ENCODE measurements around the gene TRH. TPM values are rescaled to one million over a fixed set of nuclear protein-coding genes. Genes with fewer than 3 reads are reported as not detected.

The TRH gene
- not detected in 2 replicates for total RNA-seq (2014; rRNA removed; shearing (Covaris generic))

- DNase-seq (ENCODE audit: low spot score) = no peak
Measured at GRCh38 chr3:129974564-129974832, at the start of gene TRH. TSS of gene TRH (plus strand) at chr3:129974720. CDS start at chr3:129975817, 1,097 bp downstream.

DNA sequence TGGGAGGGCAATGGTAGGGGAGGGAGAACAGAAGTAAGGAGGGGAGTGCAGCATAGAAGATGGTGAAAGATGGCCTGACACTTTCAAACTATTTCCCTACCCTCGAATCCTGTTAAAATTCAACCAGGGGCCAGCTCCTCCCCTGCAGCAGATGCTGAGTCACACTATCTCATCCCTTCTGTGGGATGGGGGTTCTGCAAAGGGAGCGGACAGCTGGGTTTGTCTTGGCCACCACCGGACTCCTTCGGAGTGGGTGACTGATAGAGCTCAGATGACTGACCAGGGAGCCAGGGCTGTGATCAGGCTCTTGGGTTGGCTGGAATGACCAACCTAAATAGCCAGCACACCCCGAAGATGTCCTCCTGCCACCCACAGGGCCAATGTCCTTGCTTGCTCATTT lies 47.4 kb upstream of the TRH start:
- DNase-seq (ENCODE audit: low spot score) = no peak

- no peak for DNase-seq (ENCODE audit: low spot score)
Measured at GRCh38 chr3:129929383-129929782, 45.1 kb upstream of the TRH start.

- DNase-seq (ENCODE audit: low spot score) = no peak
Measured at GRCh38 chr3:129933471-129933870, 41.0 kb upstream of the TRH start.

GRCh38 chr3:129934234-129935123 lies 40.0 kb upstream of the TRH start:
- peak; percentile 72 for DNase-seq (ENCODE audit: low spot score)

- peak; percentile 63 for DNase-seq (ENCODE audit: low spot score)
Measured at GRCh38 chr3:129936757-129937156, 37.8 kb upstream of the TRH start.

DNA sequence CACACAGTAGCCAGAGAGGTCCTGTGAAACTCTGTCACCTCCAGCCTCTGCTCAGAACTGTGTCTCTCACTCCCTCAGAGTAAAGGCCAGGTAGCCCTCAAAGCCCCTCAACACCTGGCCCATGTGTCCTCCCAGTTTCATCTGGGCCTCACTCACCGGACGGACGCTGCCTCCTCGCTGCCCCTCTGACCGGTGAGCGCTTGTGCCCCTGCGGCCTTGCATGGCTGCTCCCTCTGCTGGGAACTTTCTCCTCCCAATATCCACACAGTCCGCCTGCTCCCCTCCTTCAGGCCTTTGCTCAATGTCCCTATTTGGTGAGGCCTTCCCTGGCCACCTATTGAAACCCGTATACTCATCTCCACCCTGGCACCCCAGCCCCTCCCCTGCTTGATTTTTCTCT lies 36.8 kb upstream of the TRH start:
- DNase-seq (ENCODE audit: low spot score) = no peak

DNA sequence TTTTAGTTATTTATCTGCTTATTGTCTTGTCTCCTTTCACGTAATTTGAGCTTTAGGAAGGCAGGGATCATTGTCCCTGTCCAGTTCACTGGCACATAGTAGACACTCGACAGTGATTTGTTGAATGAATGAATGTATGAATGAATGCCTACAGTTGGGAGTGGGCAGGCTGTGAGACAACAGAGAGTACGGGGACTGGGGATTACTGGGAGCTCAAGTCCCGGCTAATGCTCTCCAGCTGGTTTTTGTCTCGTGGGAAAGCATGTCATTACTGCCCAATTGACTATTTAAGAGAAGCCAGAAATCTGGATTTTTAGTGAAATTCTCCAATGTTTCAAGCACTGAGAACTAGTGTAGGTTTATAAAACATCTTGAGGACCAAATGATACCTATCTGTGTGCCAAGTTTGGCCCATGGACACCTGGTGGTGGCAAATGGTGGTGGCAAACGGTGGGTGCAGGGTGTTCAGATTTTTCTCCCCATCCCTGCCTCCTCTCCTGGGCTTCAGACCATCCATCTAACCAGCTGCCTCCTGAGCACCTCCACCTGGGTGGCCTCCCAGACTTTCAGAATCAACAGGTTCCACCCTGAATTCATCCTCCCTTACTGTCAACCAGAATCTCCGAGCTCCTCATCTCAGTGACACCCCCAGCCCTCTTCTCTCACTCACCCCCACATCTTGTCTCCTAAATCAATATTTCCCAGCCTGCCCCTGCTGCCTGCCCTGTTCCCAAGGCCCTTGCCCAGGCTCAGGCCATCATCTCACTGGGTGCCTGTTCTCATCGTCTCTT lies 36.2 kb upstream of the TRH start:
- DNase-seq (ENCODE audit: low spot score) = no peak

GRCh38 chr3:129940086-129940485 lies 34.4 kb upstream of the TRH start:
- no peak for DNase-seq (ENCODE audit: low spot score)

DNA sequence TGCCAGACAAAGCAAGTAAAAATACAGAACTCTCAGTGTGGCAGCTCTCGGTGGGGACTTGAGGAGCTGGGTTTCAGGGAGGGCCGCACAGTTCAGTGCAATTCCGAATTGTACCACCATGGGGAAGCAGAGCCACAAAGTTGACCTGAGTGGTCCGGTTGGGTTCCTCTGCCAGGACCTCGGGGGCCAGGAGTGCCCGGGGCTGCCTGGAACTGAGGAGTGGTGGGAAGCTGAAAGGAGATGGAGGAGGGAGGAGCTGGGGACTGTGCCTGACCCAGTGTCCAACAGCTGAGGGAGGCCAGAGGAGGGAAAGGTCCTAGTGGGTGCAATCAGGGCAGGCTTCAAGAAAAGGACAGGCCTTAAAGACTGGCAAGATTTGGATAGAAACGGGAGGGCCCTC lies 32.2 kb upstream of the TRH start:
- DNase-seq (ENCODE audit: low spot score) = peak; percentile 88

DNA sequence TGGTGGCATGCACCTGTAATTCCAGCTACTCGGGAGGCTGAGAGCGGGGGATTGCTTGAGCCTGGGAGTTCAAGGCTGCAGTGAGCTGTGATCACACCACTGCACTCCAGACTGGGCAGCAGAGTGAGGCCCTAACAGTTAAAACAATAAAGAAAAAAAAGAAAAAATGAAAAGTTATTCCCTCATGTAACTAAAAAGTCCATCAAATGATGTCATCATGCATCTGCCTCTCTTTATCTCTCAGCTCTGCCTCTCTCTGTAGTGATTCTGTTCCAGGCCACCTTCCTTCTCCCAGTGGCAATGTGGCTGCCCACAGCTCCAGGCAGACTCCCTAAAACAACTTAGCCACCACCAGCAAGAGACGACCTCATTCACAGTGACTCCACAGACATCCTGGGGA lies 31.5 kb upstream of the TRH start:
- DNase-seq (ENCODE audit: low spot score) = no peak

- DNase-seq (ENCODE audit: low spot score) = no peak
Measured at GRCh38 chr3:129944709-129945108, 29.8 kb upstream of the TRH start.

GRCh38 chr3:129947538-129948240 lies 26.8 kb upstream of the TRH start:
- DNase-seq (ENCODE audit: low spot score) = no peak

DNA sequence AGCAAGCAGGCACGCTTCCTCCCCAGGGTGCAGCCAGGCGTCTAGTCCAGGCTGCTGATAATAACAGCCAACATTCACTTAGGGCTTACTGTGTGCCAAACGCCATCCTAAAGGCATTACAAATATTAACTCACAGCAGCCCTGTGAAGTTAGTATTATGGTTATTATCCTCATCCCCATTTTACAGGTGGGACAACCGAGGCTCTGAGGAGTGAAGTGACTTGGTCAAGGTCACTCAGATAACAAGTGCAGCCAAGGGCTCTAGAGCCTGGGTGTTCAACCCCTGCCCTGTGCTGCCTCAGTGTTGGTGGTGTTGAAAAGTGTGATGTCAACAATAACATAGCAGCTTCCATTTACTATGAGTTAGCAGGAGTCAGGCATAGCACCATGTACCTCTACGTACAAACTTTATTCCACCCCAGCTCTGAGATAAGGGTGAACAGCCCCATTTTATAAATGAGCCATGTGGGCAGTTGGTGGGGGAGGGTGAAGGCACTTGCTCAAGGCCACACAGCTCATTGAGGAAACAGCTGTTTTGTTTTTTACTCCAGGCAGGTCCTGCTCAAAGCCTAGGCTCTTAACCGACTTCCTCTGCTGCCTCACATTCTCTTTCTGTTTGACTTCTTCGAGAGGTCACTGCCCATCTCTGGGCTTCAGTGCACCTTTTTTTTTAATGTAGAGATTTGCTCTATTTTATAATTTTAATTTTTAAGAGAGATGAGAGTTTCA lies 24.0 kb upstream of the TRH start:
- DNase-seq (ENCODE audit: low spot score) = no peak

DNA sequence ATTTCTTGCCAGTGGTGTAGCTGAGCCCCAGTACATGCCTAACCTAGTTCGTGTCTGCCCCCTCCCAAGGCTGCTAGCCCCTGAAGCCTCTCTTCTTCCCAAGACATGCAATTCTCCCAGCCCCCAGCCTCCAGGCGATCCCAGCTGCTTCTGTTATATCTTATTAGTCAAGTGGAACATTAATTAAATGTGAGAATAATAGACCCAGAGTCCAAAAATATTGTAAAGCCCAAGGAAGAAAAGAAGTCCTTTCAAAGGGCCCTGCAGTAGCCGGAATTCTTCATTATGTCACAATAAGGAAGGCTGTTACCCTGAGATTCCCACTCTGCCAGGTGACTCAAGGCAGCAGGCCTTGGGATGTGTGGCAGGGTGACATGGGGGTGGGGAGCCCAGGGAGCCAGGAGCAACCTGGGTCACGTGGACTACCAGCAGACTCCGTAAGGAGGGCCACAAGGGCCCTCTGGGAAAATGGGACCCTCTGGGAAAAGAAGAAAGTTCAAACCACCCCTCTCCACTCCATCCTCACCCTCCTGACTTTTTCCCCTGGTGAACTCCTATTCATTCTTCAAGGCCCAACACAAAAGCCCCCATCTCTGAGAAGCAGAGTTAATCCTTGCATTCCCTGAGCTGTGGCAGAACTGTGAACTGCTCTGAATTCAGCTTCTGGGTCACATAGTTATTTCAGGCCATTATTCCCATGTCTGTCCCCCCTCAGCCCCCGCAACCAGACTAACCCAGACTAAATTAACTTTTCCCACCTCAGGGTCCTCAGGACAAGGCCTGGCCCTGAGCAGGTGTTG lies 21.8 kb upstream of the TRH start:
- DNase-seq (ENCODE audit: low spot score) = no peak

- no peak for DNase-seq (ENCODE audit: low spot score)
Measured at GRCh38 chr3:129953621-129954020, 20.9 kb upstream of the TRH start.

DNA sequence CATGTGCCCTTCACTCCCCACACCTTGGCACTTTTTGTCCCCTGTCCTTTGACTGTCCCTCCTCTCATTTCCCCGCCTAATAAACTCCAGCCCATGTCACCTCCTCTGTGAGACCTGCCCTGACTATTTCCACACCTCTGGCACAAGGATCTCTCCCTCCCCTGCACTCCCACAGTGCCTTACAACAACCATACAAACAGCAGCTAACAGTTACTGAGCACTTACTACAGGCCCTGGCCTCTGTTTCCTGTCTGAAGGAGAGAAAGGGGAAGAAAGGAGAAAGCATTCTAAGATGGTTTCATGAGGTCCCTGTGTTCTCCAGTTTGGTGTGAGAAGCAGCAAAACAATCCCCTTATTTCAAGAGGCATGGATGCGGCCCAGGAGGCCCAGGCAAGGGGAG lies 20.0 kb upstream of the TRH start:
- DNase-seq (ENCODE audit: low spot score) = no peak

- DNase-seq (ENCODE audit: low spot score) = no peak
Measured at GRCh38 chr3:129956936-129957335, 17.6 kb upstream of the TRH start.

- DNase-seq (ENCODE audit: low spot score) = no peak
Measured at GRCh38 chr3:129958755-129959154, 15.8 kb upstream of the TRH start.

GRCh38 chr3:129961141-129961541 lies 13.4 kb upstream of the TRH start:
- no peak for DNase-seq (ENCODE audit: low spot score)

DNA sequence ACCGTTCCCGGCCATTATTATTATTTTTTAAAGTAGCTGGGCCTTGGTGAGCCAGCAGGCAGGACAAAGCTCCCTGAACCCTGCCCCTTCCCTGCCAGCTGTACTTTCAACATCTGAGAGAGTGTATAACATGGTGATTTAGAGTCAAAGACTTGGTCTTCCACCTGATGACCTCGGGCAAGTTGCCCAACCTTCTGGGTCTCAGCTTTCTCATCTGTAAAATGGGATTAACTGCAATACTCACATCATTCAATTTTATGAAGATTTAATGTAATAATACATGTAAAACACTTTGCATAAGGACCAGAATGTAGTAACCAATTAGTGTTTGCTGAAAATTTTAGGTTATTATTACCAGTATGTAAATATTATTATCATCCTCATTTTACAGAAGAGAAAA lies 11.9 kb upstream of the TRH start:
- DNase-seq (ENCODE audit: low spot score) = no peak
